ENCODE results near the gene PXDN. TPM values are rescaled to one million over a fixed set of nuclear protein-coding genes. Genes with fewer than 3 reads are reported as not detected.
A peak's percentile ranks its signal among the peaks of the same experiment; 100 is the strongest.

Gene PXDN
- total RNA-seq, 1 donor from 2014 or later, result 31.1 TPM

DNA sequence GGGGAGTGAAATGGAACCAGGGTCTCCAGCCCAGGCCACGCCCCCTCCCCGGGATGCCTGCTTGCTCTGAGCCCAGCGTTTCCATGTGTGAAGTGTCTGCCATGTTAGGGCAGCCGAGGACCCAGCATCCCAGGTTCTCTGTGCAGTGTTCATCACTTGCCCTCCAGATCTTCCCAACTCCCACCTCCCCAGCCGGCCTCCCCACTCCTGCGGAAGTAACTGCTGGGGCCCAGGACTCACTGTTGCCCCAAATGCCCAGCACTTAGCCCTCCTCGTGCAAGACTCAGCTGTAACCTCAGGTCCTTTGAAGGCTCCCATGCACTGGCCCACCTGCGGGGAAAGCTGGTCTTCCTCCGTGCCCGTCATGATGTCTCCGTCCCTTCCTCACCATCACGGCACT is 9.7 kb upstream of the PXDN start:
- DNase-seq (ENCODE audit: low spot score), result no peak

DNA sequence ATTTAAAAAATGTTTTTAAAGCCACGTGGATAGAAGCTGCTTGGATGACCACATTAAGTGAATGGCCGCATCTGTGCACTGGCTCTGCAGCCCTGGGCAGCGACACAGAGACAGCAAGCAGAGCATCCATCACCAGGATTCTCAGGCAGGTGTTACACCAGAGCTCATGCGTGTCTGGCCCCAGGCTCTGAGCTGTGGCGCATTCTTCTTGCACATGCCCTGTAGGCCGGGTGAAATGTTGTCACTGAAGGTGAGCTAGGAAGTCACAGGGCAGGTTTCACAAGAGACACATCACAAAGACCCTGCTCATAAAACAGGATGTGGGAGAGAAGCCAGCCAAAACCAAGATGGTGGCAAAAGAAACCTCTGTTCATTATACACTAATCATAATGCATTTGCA is 8.4 kb upstream of the PXDN start:
- DNase-seq (ENCODE audit: low spot score), result no peak

DNA sequence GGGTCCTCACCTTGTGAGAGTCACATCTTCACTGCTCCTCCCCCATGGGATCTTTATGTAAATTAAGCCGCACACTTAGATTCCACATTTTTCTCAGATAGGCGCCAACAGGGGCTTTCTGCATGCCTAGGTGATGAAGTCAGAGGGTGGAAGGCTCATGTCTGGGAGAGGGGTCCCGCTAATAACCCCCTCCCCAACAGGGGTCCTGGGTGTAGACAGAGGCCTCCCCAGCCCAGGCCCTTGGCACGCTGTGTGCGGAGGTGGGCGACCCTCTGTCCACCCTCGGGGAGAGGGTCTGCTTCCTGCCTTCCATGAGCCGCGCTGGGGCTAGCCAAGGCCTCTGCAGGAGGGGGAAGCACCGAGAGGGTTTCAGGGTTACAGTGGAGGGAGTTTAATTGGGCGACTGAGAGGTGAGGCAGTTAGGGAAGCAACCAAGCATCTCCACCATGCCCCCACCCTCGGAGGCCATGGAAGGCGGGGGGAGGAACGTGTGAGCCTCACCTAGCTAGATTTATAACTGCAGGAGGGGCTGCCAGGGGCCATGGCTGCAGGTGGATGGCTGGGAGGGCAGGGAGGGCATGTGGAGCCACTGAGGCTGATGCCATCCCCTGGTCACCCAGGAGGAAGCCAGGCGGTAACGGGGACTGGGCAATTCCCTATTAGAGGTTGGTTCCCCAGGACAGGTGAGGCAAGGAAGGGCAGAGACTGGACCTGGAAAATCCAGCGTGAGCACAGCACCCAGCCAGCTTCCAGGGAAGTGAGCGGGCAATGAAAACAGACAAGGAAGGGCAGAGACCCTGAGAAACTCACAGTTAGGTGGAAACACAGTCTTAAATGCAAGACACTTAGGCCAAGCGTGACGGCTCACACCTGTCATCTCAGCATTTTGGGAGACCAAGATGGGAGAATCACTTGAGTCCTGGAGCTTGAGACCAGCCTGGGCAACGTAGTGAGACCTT is 7.7 kb upstream of the PXDN start:
- DNase-seq (ENCODE audit: low spot score), result no peak

DNA sequence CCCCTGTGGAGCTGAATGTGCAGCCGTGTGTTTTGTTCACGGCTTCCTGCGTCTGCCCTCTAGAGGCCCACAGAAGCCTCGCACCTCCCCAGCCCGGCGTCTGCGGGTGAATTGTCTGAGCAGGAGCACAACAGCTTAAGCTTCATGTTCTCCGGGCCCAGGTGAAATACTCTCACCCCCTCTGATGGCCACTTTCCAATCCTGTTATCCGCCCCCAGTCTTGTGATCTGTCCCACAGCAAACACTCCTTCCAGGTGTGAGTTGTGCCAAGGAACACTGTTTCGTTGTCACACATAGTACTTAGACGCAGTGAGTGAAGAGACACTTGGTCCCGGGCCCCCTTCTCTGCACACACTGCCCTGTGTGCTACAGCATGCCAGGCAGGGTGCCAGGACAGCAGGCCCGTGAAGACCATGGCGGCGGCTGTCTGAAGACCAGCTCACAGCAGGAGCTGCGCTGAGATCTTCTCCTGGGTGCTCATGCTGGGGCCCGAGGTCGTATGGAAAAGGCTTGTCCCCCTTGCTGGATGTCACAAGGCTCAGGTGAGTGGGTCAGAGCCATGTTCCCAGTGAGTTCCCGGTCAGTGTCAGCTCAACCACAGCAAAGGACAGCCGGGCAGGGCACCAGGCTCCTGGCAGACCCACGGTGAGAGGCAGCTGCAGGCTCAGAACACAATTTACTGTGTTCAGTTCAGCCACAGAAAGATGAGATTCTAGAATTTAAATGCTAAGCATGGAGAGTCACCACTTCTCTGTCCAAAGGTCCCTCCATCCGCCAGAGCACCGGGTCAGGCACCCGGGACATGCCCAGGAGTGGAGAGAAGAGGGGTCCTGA is 6.8 kb upstream of the PXDN start:
- peak; percentile 58 for DNase-seq (ENCODE audit: low spot score)

DNA sequence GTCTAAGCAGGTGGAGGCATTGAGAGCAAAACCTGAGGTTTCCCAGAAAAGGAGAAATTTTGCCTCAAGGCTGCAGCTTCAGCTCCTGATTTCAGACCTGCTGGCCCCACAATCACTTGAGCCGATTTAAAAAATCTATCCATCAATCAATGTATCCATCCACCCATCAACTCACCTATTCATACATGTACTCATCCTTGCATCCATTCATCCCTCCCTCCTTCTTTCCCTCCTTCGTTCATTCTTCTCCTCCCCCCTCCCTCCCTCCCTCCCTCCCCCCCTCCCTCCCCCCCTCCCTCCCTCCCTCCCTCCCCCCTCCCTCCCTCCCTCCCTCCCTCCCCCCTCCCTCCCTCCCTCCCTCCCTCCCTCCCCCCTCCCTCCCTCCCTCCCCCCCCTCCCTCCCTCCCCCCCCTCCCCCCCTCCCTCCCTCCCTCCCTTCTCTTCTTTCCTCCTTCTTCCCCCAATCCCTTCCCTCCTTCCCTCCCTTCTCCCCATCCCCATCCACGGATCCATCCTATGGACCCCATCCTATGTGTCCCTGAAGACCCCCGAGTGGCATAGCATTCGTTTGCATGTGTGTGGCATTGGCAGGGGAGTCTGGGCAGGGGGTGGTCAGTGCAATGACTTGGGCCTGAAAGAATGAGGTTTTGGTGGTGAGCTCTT is 6.1 kb upstream of the PXDN start:
- DNase-seq (ENCODE audit: low spot score), result no peak

DNA sequence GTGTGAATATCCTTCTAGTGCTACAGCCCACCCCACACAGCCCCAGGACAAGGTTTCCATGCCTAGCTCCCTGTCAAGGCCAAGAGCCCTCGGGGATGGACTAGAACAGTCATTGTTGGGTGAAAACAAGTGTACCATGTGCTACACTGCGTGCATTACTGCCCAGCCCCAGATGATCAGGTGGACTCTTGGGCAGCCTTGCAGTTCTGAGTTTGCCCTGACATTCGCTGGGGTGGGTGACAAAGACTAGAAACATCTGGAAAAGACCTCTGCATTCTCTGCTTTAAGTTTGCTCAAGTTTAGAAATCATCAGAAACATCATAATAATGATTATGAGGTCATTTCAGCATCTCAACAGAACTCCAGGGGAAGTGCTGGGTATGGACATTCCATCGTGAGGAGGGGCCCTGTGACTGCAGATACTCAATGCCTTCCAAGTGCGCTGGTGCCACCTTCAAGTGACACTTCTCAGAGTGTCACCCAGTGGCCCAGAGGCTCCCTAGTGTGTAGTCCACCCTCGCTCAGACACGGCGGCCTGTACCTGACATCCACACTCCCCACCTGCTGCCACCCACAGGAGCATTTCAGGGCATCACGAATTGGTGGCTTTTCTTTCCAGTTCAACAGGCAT is 5.3 kb upstream of the PXDN start:
- DNase-seq (ENCODE audit: low spot score), result no peak

DNA sequence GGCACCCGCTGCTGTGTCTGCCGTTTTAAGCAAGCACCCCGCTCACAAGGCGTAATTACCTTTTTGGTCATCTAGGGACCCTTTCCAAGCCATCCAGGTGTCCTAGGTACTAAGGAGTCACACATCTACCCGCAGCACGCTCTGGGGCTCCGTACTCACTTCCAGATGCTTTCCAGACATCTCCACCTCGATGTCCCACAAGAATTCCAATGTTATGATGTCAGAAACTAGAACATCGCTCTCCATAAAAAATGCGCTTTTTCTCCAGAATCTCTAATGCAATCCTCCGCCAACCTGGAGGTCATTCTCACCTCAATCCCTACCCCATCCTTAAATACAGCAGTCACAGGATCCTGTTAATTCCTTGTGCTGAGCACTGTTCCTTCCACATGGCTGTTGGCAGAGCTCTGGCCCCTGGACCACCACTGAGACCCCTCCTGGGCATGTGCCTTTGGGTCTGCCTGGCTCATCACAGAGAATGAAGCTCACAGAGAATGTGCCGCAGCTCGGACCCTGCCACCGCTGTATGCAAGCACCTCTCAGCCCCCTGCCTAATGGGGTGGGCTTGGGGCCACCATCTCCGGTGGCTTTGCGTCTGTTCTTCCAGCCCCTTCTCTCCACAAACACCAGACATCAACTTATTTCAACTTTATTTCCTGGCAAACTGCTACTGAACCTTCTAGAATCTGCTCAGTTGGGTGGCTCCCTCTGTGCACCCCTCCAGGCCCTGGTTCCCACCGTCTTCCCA is 4.6 kb upstream of the PXDN start:
- DNase-seq (ENCODE audit: low spot score), result no peak

DNA sequence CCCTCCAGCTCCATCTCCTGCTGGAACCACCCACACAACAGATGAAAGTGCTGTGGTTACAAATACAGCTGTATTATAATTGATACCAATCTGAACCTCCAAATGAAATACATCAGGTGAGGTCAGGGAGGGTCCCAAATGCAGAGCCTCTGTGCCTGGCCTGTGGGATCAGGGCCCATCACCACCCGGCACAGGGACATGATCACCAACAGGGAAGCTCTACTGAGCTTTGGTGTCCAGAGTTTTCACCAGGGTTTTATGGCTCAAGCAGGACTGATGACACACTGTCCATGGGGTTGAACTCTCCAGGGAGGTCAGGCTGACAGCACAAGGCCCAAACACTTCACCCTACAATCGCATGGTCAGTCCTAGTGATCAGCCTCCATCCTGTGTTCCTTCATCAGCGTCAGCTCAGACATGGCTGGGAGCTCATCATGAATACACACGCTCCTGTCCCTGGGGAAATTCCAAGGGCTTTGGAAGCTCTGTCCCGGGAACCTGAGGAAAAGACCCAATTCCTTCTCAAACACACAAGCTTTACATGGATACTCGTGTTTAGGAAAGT is 3.9 kb upstream of the PXDN start:
- no peak for DNase-seq (ENCODE audit: low spot score)

DNA sequence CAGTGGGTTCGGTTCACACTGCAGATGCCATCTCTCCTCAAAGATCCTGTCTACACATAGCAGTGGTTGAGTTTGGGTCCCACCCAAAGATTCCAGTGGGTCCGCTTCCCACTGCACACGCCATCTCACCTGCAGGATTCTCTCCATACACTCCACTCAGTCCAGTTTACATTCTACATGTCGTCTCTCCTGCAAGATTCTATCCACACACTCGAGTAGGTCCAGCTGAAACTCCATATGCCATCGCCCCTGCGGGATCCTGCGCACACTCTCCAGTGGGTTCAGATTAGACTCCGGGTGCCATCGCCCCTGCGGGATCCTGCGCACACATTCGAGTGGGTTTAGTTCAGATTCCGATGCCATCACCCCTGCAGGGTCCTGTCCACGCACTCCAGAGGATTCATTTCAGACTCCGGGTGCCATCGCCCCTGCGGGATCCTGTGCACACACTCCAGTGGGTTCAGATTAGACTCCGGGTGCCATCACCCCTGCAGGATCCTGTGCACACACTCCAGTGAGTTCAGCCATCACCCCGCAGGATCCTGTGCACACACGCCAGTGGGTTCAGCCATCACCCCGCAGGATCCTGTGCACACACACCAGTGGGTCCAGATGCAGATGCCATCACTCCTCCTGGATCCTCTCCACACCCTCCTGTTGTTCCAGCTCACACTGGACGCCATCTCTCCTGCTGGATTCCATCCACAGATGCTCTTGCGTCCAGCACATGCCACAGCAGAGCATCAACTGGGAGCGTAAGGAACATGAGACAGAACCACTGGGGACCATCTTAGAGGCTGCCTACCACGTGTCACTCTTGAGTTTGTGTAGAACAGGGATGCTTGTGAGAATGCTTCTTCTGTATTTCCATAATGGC is 3.0 kb upstream of the PXDN start:
- peak; percentile 8 for DNase-seq (ENCODE audit: low spot score)

DNA sequence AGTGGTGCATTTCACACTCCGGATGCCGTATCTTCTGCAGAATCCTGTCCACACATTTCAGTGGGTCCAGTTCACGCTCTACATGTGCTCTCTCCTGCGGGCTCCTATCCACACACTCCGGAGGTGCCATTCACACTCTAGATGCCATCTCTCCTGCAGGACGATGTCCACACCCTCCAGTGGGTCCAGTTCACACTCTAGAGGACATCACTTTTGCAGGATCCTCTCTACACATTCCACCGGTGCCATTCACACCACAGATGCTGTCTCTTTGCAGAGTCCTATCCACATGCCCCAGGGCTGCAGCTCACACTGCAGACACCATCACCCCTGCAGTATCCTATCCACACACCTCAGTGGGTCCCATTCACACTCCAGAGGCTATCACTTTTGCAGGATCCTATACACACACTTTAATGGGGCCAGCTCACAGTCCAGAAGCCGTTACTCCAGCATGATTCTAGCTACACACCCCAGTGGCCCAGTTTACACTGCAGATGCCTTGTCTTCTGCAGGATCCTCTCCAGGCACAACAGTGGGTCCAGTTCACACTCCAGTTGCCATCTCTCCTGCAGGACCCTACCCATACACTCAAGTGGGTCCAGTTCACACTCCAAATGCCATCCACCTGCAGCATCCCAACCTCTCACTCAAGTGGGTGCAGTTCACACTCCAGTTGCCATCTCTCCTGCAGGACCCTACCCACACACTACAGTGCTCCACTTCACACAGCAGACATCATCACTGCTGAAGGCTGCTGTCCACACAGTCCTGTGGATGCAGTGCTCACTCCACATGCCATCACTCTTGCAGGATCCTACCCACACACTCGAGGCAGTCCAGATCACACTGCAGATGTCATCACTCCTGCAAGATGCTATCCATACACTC is 2.1 kb upstream of the PXDN start:
- peak; percentile 4 for DNase-seq (ENCODE audit: low spot score)

DNA sequence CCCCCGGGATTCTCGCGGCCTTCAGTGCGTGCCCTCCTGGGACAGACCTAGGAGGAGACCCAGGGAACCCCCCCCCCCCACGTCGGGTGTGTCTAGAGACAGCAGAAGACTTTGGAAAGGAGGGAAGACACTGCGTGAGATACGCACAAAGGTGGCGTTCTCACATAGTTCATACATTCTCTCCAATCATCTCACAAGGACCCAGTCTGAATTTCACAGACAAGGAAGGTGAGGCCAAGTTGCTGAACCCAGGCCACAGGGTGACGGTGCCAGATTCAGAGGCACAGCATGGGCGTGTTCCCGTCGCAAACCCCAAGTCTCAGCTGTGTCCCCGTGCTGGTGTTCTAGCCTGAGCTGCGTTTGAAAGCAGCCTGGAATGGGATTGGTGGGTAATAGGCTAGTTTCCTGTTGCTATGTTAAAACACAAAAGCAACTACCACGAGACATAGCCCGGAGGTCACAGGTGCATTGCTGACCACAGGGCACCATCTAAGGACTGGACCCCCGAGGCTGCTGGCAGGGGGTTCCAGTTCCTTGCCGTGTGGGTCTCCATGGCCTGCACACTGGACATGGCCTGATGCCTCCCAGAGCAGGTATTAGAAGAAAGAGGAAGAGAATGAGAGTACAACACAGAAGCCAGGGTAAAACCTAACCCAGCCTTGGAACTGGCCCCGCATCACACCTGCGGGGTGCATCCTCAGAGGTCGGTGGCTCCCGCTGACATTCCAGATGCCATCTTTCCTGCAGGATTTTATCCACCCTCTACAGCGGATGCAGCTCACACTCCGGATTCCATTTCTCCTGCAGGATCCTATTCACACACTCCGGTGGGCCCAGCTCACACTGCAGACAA is 1.1 kb upstream of the PXDN start:
- peak; percentile 9 for DNase-seq (ENCODE audit: low spot score)

DNA sequence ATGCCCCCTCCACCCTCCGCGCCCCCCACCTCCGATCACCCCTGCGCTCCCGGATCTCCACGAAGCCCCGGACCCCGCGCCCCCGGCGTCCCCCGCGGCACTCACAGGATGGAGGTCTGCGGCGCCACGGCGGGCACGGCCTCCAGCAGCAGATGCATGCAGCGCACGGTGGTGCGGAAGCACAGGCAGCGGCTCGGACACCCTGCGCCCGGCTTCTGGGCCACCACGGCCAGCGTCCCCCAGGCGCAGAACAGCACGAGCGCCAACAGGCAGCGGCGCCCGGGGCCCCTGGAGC is 217 bp downstream of the PXDN start:
- DNase-seq (ENCODE audit: low spot score), result peak; percentile 10

DNA sequence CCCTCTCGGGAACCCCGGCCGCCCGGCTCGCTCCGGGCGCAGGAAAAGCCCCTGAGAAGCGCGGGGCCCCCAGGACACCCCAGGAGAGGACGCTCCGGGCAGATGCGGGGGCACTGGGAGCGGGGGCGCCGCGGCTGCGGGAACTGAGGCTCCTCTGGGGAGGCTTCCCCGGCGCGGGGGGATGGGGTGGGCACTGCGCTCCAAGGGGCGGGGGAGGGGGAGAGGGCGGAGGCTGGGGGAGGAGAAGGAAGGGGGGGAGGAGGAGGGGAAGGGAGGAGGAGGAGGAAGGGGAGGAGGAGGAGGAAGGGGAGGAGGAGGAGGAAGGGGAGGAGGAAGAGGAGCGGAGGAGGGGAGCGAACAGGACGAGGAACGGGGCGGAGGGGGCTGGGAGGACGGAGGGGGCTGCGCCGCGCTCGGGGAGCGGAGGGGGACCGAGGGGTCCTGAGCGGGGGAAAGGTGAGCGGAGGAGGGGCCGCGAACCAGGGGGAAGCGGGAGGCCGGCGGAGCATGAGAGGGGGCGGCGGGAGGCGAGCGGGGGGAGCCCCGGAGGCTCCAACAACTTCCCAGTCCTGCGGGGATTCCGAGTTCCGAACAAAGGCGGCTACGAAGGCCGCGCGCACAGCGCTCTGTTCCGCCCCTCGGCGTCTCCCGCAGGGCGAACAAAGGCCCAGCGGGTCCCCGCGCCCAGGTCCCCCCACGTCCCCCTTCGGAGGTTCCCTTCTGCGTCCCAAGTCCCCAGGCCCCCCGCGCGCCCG is 742 bp downstream of the PXDN start:
- peak; percentile 10 for DNase-seq (ENCODE audit: low spot score)

DNA sequence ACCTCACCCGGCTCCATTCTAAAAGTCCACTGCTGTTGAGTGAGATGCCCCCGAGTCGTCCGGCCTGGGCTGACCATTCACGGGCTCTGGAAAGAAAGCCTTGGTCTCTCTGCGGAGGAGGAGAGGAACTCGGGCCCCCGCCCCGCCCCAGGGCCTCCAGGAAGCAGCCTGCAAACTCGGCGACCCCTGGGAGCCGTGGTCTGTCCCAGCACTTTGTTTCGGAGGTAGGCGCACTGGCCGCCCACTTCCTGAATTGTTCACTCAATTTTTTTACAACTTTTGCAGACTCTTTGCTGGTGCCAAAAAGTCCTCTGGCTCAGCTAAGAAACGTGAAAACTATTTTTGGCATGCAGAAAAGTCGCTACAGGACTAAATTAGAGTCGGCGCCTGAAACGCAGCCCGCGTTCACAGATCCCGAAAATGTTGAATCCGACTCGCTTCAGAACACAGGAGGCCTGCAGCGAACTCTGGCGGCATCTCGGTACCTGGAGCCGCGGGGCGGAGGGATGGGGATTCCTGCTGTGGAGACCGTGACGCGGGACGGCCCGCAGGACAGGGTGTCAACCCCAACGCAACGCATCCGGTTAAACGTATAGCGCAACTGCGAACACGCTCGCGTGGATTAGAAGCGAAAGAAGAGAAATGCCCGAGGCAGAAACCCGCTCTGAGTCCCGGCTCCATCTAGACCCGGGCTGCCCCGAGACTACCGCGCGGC is 1.5 kb downstream of the PXDN start:
- peak; percentile 66 for DNase-seq (ENCODE audit: low spot score)

DNA sequence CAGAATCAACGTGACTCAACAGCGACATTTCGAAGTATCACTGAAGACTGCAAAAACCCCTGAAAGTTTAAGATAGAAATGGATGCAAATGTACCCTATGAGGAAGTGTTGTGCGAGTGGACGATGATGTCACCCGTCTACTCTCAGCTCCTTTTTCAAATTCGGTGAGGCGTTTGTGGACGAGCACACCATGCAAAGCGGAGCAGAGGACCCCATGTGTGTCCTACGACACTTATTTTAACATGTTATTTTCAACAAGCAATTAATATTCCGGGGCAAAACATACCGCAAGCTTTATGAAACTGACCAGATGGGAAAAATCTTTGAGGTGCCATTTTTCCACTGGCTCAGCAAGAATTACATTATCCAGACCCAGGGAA is 2.0 kb downstream of the PXDN start:
- no peak for DNase-seq (ENCODE audit: low spot score)

DNA sequence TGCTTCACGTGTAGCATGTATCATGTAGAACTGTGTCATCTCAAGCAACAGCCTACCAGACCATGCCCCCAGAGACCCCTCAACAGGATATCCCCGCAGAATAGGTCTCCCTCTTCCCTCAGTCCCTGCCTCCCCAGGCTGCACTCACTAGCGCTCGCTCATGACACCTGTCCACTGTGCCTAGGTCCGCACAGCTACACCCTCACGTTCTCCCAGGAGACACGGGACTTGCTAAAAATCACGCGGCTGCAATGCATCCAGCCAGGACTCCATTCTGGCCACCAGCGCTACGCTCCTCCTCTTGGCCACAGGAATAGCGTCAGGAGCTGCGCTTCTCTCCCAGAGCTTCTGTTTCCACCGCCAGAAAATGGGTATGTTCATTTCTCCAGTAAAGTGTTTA is 2.5 kb downstream of the PXDN start:
- no peak for DNase-seq (ENCODE audit: low spot score)

All from mucosa of gallbladder (tissue), 1 donor.